Stimulated activated memory B cell treated with anti-CD40 and anti-IgM and Interleukin-4, amounts not matched to agents 10 μg/mL and 1 μg/mL and 100 μg/mL, for 72 hours (primary cell): Measurements from ENCODE around the gene ELF1.
"Not testable (repeated sequence)": the region's sequence is repeated elsewhere in the genome, so short reads cannot be mapped to it uniquely, and the experiment has no call there.

Experiments used
- ATAC-seq: fragments of 150-1000 bp; cut with Tn5 transposase; 2 replicates; pipeline ENCODE4 v1.10.0; 2021
- H3K27ac Mint-ChIP-seq: one replicate; pipeline ENCODE4 v1.8.0; 2022; ENCODE audit warnings: mild to moderate bottlenecking, mixed read lengths
- H3K27me3 Mint-ChIP-seq: one replicate; pipeline ENCODE4 v1.8.0; 2022; ENCODE audit warnings: mixed read lengths
- H3K36me3 Mint-ChIP-seq: one replicate; pipeline ENCODE4 v1.8.0; 2022; ENCODE audit warnings: mixed read lengths
- H3K4me1 Mint-ChIP-seq: one replicate; pipeline ENCODE4 v1.8.0; 2022; ENCODE audit warnings: mixed read lengths
- H3K4me3 Mint-ChIP-seq: one replicate; pipeline ENCODE4 v1.8.0; 2022; ENCODE audit warnings: mild to moderate bottlenecking, moderate library complexity, mixed read lengths
- H3K9me3 Mint-ChIP-seq: one replicate; pipeline ENCODE4 v1.8.0; 2022; ENCODE audit warnings: mixed read lengths

The ELF1 gene

GRCh38 chr13:40968416-40969000, 50.6 kb downstream of the ELF1 start:
- ATAC-seq, result no peak
- H3K36me3 Mint-ChIP-seq, result peaks cover 21% of the 10 kb centered on the region
- no peak overlapping the region for H3K27ac Mint-ChIP-seq
- H3K27me3 Mint-ChIP-seq, result no peaks in the 10 kb centered on the region
- H3K4me3 Mint-ChIP-seq, result no peak overlapping the region
- H3K9me3 Mint-ChIP-seq, result no peaks in the 10 kb centered on the region
- peaks cover 76% of the 10 kb centered on the region for H3K4me1 Mint-ChIP-seq

- Mint-ChIP-seq H3K27me3 (no peaks in the 10 kb centered on the region), H3K36me3 (peaks cover 19% of the 10 kb centered on the region), H3K4me3 (no peak overlapping the region), H3K9me3 (no peaks in the 10 kb centered on the region), H3K4me1 (peaks cover 81% of the 10 kb centered on the region), H3K27ac (no peak overlapping the region)
- ATAC-seq, result no peak
These were observed 52.8 kb downstream of the ELF1 start for GRCh38 chr13:40966298-40966697.

DNA sequence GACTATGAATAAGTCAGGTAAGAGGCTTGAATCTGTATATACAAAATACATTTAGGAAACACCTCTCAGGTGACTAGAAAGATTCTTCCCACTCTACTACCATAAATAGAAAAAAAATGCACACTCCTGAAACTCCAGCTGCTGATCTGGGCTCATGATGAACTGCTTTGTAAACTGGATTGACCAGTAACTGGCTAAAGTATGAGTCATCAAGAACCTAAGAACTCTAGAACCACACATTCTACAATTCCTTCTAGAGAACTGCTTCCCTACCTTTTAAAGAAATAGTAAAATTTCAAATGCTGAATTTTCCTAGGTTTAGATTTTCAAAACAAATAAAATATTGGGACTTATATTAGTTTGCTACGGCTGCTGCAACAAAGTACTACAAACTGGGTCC, 55.2 kb downstream of the ELF1 start:
- Mint-ChIP-seq H3K4me3 (no peak overlapping the region), H3K9me3 (no peaks in the 10 kb centered on the region), H3K27ac (peak overlapping the region; percentile 51), H3K36me3 (peaks cover 22% of the 10 kb centered on the region), H3K4me1 (peaks cover 74% of the 10 kb centered on the region), H3K27me3 (no peaks in the 10 kb centered on the region)
- ATAC-seq, result no peak

DNA sequence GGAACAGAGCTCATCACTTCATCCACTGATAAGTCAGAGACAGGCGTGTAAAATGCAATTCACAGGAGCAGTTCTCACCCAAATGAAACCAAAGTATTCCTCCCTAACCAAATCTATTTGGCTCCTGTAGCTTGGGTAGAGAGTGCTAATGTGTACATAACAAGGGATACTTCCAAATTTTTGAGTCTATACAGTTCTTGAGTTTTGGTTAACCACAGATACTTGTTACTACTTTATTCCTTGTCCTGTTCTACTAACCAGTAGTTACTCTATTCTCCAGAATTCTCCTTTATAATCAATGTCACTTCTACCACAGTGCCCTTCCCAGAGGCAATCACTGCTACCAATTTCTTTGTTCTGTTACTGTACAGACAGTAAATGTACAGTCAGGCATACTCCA, 57.3 kb downstream of the ELF1 start:
- H3K9me3 Mint-ChIP-seq, result no peaks in the 10 kb centered on the region
- peaks cover 43% of the 10 kb centered on the region for H3K36me3 Mint-ChIP-seq
- H3K27me3 Mint-ChIP-seq, result no peaks in the 10 kb centered on the region
- peak overlapping the region; percentile 58 for H3K4me3 Mint-ChIP-seq
- H3K27ac Mint-ChIP-seq, result peak overlapping the region; percentile 76
- H3K4me1 Mint-ChIP-seq, result peaks cover 77% of the 10 kb centered on the region
- no peak for ATAC-seq

GRCh38 chr13:40961214-40961613, 57.9 kb downstream of the ELF1 start:
- no peaks in the 10 kb centered on the region for H3K27me3 Mint-ChIP-seq
- H3K36me3 Mint-ChIP-seq, result peaks cover 46% of the 10 kb centered on the region
- H3K9me3 Mint-ChIP-seq, result no peaks in the 10 kb centered on the region
- peak overlapping the region; percentile 76 for H3K27ac Mint-ChIP-seq
- peak overlapping the region; percentile 58 for H3K4me3 Mint-ChIP-seq
- peaks cover 71% of the 10 kb centered on the region for H3K4me1 Mint-ChIP-seq
- no peak for ATAC-seq

DNA sequence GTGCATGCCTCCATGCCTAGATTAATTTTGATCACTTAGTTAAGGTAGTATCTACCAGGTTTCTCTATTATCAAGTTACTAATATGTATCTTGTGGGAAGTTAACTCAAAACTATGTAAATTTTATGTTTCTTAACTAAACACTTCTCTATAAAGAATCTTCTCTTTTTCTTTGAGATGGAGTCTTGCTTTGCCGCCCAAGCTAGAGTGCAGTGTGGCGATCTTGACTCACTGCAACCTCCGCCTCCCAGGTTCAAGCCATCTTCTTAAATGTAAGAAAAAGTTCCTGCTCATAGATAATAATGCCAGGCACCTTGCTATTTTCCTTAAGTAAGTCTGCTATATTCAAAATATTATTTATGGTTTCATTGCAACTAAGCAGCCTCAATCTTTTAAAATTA, 58.4 kb downstream of the ELF1 start:
- Mint-ChIP-seq H3K27me3 (no peaks in the 10 kb centered on the region), H3K4me1 (peaks cover 71% of the 10 kb centered on the region), H3K27ac (peak overlapping the region; percentile 76), H3K9me3 (no peaks in the 10 kb centered on the region), H3K4me3 (no peak overlapping the region), H3K36me3 (peaks cover 46% of the 10 kb centered on the region)
- ATAC-seq, result no peak

DNA sequence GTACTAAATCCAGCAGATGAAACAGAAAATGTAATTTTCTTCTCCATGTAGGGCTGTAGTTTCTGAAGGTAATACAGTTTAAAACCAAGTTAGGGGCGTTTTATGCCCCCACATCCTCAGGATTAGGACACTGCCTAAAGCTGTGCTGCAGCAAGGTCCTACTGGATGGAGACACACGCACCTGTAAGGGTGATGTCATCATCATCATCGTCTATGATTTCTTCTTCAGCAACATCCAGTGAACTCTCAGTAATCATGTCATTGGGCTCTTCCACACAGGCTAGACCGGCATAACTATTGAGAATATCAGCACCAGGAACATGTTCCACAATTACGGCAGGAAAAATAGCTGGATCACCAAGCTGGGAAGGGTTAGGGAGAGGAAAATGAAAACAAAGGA, 60.5 kb downstream of the ELF1 start:
- Mint-ChIP-seq H3K9me3 (no peaks in the 10 kb centered on the region), H3K27ac (no peak overlapping the region), H3K4me3 (no peak overlapping the region), H3K36me3 (peaks cover 47% of the 10 kb centered on the region), H3K4me1 (peaks cover 56% of the 10 kb centered on the region), H3K27me3 (no peaks in the 10 kb centered on the region)
- ATAC-seq, result no peak

DNA sequence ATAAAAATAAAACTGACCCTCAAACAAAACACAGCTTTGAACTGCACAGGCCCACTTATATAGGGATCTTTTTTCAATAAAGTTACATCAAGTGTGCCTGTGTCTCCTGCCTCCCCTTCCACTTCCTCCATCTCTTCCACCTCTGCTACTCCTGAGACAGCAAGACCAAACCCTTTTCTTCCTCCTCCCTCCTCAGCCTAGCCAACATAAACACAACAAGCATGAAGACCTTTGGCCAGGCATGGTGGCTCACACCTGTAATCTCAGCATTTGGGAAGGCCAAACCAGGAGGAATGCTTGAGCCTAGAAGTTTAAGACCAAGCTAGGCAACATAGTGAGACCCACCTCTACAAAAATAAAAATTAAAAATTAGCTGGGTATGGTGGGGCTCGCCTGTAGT, 72.6 kb downstream of the ELF1 start:
- ATAC-seq, result no peak
- H3K27ac Mint-ChIP-seq, result peak overlapping the region; percentile 0
- H3K27me3 Mint-ChIP-seq, result no peaks in the 10 kb centered on the region
- peaks cover 7% of the 10 kb centered on the region for H3K4me1 Mint-ChIP-seq
- no peaks in the 10 kb centered on the region for H3K9me3 Mint-ChIP-seq
- H3K36me3 Mint-ChIP-seq, result peaks cover 76% of the 10 kb centered on the region
- no peak overlapping the region for H3K4me3 Mint-ChIP-seq

- no peak for ATAC-seq
- H3K36me3 Mint-ChIP-seq, result peaks cover 77% of the 10 kb centered on the region
- H3K27ac Mint-ChIP-seq, result no peak overlapping the region
- no peaks in the 10 kb centered on the region for H3K27me3 Mint-ChIP-seq
- H3K9me3 Mint-ChIP-seq, result no peaks in the 10 kb centered on the region
- peaks cover 9% of the 10 kb centered on the region for H3K4me1 Mint-ChIP-seq
- no peak overlapping the region for H3K4me3 Mint-ChIP-seq
These were observed 76.0 kb downstream of the ELF1 start for GRCh38 chr13:40943073-40943472.

GRCh38 chr13:40941581-40941980, 77.5 kb downstream of the ELF1 start:
- Mint-ChIP-seq H3K27ac (peak overlapping the region; percentile 46), H3K9me3 (no peaks in the 10 kb centered on the region), H3K27me3 (no peaks in the 10 kb centered on the region), H3K4me1 (peaks cover 9% of the 10 kb centered on the region), H3K4me3 (no peak overlapping the region), H3K36me3 (peaks cover 66% of the 10 kb centered on the region)
- no peak for ATAC-seq

- Mint-ChIP-seq H3K36me3 (peaks cover 65% of the 10 kb centered on the region), H3K27ac (peak overlapping the region; percentile 46), H3K4me3 (no peak overlapping the region), H3K9me3 (no peaks in the 10 kb centered on the region), H3K27me3 (no peaks in the 10 kb centered on the region), H3K4me1 (peaks cover 9% of the 10 kb centered on the region)
- ATAC-seq, result no peak
These were observed 78.3 kb downstream of the ELF1 start for GRCh38 chr13:40940841-40941240.

DNA sequence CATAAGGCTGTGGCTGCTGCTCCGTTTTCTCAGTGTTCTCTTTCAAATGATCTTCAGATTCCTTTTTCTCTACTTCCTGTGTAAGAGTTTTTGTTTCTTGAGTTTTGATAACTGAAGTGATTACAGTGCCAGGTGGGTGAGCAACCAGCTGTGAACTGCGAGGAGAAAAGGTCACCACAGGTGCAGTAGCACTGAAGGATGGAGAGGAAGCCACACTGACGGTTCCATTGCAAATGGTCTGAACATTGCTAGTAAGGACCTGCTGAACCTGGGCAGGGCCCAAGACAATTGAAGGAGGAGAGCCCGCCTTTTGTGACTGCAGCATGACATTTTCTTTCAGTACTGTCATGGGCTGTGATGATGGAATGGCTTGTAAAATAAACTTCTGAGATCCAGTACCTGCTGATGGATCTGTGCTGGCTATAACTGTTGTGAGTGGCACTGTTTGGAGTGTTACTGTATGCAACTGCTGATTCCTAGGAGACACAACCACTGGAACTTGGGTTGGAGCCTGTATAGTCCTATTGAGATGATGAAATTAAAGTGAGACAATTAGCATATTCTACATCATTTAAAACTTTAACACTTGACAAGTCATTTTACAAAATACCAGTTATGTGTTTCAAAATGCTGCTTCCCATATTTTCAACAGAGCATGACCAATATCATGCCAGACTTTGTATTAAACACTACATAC, 85.5 kb downstream of the ELF1 start:
- no peaks in the 10 kb centered on the region for H3K9me3 Mint-ChIP-seq
- H3K27ac Mint-ChIP-seq, result peak overlapping the region; percentile 61
- H3K4me1 Mint-ChIP-seq, result peaks cover 25% of the 10 kb centered on the region
- H3K4me3 Mint-ChIP-seq, result peak overlapping the region; percentile 5
- no peaks in the 10 kb centered on the region for H3K27me3 Mint-ChIP-seq
- H3K36me3 Mint-ChIP-seq, result peaks cover 31% of the 10 kb centered on the region
- ATAC-seq, result peak; percentile 94

- no peaks in the 10 kb centered on the region for H3K9me3 Mint-ChIP-seq
- peaks cover 37% of the 10 kb centered on the region for H3K4me1 Mint-ChIP-seq
- H3K27me3 Mint-ChIP-seq, result no peaks in the 10 kb centered on the region
- H3K36me3 Mint-ChIP-seq, result peaks cover 31% of the 10 kb centered on the region
- H3K27ac Mint-ChIP-seq, result no peak overlapping the region
- H3K4me3 Mint-ChIP-seq, result no peak overlapping the region
- no peak for ATAC-seq
These were observed 86.9 kb downstream of the ELF1 start for GRCh38 chr13:40932252-40932651.

- Mint-ChIP-seq H3K4me3 (no peak overlapping the region), H3K27me3 (no peaks in the 10 kb centered on the region), H3K36me3 (peaks cover 35% of the 10 kb centered on the region), H3K4me1 (peaks cover 37% of the 10 kb centered on the region), H3K9me3 (no peaks in the 10 kb centered on the region), H3K27ac (no peak overlapping the region)
- no peak for ATAC-seq
These were observed 87.4 kb downstream of the ELF1 start for GRCh38 chr13:40931719-40932118.

GRCh38 chr13:40929883-40930282, 89.2 kb downstream of the ELF1 start:
- Mint-ChIP-seq H3K36me3 (peaks cover 31% of the 10 kb centered on the region), H3K4me1 (peaks cover 37% of the 10 kb centered on the region), H3K27ac (peak overlapping the region; percentile 49)
- H3K9me3 Mint-ChIP-seq, H3K4me3 Mint-ChIP-seq, H3K27me3 Mint-ChIP-seq, ATAC-seq: not testable (repeated sequence)

- H3K36me3 Mint-ChIP-seq, result peaks cover 28% of the 10 kb centered on the region
- peak overlapping the region; percentile 49 for H3K27ac Mint-ChIP-seq
- no peak overlapping the region for H3K4me3 Mint-ChIP-seq
- ATAC-seq, result no peak
- peaks cover 29% of the 10 kb centered on the region for H3K4me1 Mint-ChIP-seq
- H3K9me3 Mint-ChIP-seq, result no peaks in the 10 kb centered on the region
- H3K27me3 Mint-ChIP-seq, result no peaks in the 10 kb centered on the region
These were observed 90.1 kb downstream of the ELF1 start for GRCh38 chr13:40928980-40929379.
